Smooth muscle cell (in vitro differentiated cells): ENCODE data around the gene TTC22. TPM values are rescaled to one million over a fixed set of nuclear protein-coding genes. Genes with fewer than 3 reads are reported as not detected.

ENCODE experiments used
- DNase-seq: peaks from one replicate; lab custom pipeline; 2025; ENCODE audit not compliant: unreplicated experiment; lab: John Stamatoyannopoulos, UW
- H2AFZ ChIP-seq: fragments of 200-600 bp; sonication (generic); 2 replicates; pipeline ENCODE4 v1.6.0; 2016; ENCODE audit warnings: antibody characterized with exemption, low read depth, mild to moderate bottlenecking
- H3F3A ChIP-seq: fragments of 200-600 bp; sonication (generic); 2 replicates; pipeline ENCODE4 v1.6.0; 2017; ENCODE audit warnings: antibody characterized with exemption, low read depth
- H3K27ac ChIP-seq: fragments of 200-600 bp; sonication (generic); 2 replicates; pipeline ENCODE4 v1.5.1; 2016; ENCODE audit warnings: low read depth, mild to moderate bottlenecking
- H3K27me3 ChIP-seq: fragments of 200-600 bp; sonication (generic); 2 replicates; pipeline ENCODE4 v1.6.1; 2016; ENCODE audit warnings: low read depth, mild to moderate bottlenecking
- H3K36me3 ChIP-seq: fragments of 200-600 bp; sonication (generic); 2 replicates; pipeline ENCODE4 v1.5.1; 2016; ENCODE audit warnings: low read depth
- H3K4me1 ChIP-seq: fragments of 200-600 bp; sonication (generic); 2 replicates; pipeline ENCODE4 v1.5.1; 2016; ENCODE audit warnings: low read depth
- H3K4me2 ChIP-seq: fragments of 200-600 bp; sonication (generic); 2 replicates; pipeline ENCODE4 v1.6.0; 2016; ENCODE audit warnings: mild to moderate bottlenecking
- H3K4me3 ChIP-seq: fragments of 200-600 bp; sonication (generic); 2 replicates; pipeline ENCODE4 v1.5.1; 2016; ENCODE audit warnings: mild to moderate bottlenecking
- H3K79me2 ChIP-seq: fragments of 200-600 bp; sonication (generic); 2 replicates; pipeline ENCODE4 v1.6.0; 2016; ENCODE audit warnings: low read depth, mild to moderate bottlenecking
- H3K9ac ChIP-seq: fragments of 200-600 bp; sonication (generic); 2 replicates; pipeline ENCODE4 v1.6.0; 2016; ENCODE audit warnings: low read depth
- H3K9me3 ChIP-seq: fragments of 200-600 bp; sonication (generic); replicated peaks from 2 replicates; pipeline ENCODE4 v1.5.1; 2016; ENCODE audit warnings: low read depth
- H4K20me1 ChIP-seq: fragments of 200-600 bp; sonication (generic); 2 replicates; pipeline ENCODE4 v1.6.0; 2016; ENCODE audit warnings: low read depth
- WGBS: methylation state at CpG from one replicate; pipeline ENCODE4 v1.1.7; 2016; ENCODE audit warnings: low lambda C conversion rate; 5-methylcytosine and 5-hydroxymethylcytosine counted together
- polyA plus RNA-seq: library from polyadenylated mRNA; unstranded; fragments of >200 nt; fragmentation: Nextera tagmentation; extraction: Ambion mirVana; gene quantifications from 2 replicates; pipeline ENCODE4 v1.2.1, GENCODE V29; 2016
- total RNA-seq: library from RNA; depleted of rRNA; stranded (reverse); fragments of >200 nt; gene quantifications from 2 replicates; pipeline ENCODE4 v1.2.3, GENCODE V29; 2014
- TF ChIP-seq, protein P1 (sequence below): fragments of 200-600 bp; sonication (generic); IDR thresholded peaks from 2 replicates; pipeline ENCODE4 v1.5.1; 2017; ENCODE audit warnings: borderline replicate concordance, mild to moderate bottlenecking, antibody characterized with exemption; ENCODE audit not compliant: insufficient read depth, poor library complexity, severe bottlenecking

TTC22 gene
- total and polyA plus RNA-seq, 2 experiments from 2014 or later, result 0.50 to 1.3 TPM

DNA sequence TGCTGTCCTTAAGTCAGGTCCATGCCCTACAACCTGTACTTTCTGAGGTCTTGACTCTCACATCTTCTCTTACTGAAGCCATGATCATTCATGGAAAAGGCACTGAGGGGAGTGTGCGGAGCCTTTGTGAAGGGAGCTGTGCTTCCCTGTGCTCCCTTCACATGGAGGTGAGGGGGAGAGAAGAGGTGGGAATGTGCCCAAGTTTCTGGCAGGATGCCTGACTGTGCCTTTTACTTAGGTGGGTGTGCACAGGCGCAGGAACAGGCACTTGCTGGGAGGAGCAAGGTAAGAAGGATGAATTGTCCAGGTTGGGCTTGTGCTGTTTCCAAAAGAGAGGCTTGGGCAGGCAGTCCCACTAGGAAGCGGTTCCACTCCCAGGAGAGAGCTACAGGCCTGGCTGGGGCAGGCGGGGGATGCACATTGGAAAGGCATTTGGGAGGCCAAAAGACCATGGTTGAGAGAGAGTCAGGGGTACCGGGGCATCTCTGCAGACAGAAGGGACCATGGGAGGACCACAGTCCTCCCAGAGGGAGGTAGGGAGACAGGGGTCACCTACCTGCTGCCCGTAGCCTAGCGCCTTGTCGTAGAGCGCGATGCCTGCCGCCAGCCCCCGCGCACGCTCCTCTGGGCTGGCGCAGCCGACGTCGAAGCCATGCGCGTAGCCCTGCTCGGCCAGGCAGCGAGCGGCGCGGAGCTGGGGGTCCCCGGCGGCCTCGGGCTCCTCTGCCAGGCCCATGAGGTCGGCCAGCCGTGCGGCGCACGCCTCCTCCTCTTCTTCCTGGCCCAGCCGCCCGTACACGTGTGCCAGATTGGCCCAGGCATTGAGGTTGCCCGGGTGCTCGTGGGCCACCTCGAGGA, 853 bp downstream of the TTC22 start:
- DNase-seq, result no peak
- H3K27ac ChIP-seq, result no peak overlapping the region
- TF ChIP-seq, protein P1, sequence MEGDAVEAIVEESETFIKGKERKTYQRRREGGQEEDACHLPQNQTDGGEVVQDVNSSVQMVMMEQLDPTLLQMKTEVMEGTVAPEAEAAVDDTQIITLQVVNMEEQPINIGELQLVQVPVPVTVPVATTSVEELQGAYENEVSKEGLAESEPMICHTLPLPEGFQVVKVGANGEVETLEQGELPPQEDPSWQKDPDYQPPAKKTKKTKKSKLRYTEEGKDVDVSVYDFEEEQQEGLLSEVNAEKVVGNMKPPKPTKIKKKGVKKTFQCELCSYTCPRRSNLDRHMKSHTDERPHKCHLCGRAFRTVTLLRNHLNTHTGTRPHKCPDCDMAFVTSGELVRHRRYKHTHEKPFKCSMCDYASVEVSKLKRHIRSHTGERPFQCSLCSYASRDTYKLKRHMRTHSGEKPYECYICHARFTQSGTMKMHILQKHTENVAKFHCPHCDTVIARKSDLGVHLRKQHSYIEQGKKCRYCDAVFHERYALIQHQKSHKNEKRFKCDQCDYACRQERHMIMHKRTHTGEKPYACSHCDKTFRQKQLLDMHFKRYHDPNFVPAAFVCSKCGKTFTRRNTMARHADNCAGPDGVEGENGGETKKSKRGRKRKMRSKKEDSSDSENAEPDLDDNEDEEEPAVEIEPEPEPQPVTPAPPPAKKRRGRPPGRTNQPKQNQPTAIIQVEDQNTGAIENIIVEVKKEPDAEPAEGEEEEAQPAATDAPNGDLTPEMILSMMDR, result no peak
- H3K9ac ChIP-seq, result no peak overlapping the region
- H4K20me1 ChIP-seq, result no peaks in the 10 kb centered on the region
- H3K4me3 ChIP-seq, result peak overlapping the region; percentile 45
- no peaks in the 10 kb centered on the region for H3K9me3 ChIP-seq
- no peaks in the 10 kb centered on the region for H3K79me2 ChIP-seq
- H2AFZ ChIP-seq, result peak overlapping the region; percentile 72
- H3K36me3 ChIP-seq, result no peaks in the 10 kb centered on the region
- no peaks in the 10 kb centered on the region for H3F3A ChIP-seq
- peak overlapping the region; percentile 84 for H3K4me2 ChIP-seq
- no peaks in the 10 kb centered on the region for H3K4me1 ChIP-seq
- peaks cover 31% of the 10 kb centered on the region for H3K27me3 ChIP-seq
- 74% methylated on average over 39 of the region's 39 CpGs for WGBS

DNA sequence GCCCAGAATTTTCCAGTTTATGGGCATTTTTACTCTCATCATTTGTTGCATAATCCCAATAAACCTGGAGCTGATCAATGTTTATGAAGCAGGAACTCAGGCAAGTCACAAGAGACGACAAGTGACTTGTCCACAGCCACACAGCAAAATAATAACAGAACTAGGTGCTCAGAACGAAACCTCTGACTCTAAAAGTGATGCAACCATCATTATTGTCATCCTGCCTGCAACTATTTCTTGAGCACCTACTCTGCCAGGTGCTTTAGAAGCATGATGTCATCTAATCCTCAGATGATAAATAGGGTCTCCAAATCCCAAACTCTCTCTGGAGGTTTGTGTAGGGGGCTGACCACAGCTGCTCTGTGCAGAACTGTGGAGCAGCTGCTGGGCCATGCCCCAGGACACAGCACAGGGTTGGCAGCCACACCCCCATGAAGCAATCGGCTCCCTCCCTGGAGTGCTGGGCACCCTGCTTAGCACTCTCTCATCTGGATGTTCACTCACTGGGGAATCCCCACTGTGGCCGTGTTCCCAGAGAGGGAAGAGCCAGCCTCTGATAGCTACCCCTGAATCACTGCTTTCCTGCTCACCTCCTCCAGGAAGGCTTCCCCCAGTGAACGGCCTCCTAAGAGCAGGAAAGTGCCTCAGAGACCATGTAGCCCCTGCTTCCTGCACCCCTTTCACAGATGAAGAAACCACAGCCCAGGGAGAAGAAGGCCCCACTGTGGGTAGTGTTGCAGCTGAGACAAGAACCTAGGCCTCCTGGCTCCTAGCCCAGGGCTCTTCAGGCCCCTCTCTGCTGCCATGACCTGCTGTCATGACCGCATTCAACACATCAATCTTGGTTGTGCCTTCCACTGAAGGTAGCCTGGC, 2.1 kb downstream of the TTC22 start:
- no peak overlapping the region for H3K4me2 ChIP-seq
- no peaks in the 10 kb centered on the region for H3K4me1 ChIP-seq
- 78% methylated on average over 6 of the region's 6 CpGs for WGBS

DNA sequence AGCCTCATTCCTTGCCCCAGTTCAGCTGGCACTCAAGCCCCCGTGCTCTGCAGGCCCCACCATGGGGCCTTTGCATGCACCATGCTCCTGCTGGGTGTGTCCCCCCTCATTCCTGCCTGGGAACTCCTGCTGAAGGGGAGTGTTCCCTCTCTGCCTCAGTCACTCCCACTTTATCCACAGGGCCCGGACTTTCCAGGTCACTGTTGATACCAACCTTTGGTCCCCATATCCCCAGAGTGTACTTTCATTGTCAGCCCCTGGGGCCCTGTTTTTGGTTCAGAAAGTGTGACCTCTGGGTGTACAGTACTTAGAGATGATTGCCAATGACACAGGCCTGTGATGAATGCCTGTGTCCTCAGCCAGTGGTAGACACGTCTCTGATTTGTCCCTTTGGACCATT, 2.9 kb downstream of the TTC22 start:
- Histone ChIP-seq H3F3A (no peaks in the 10 kb centered on the region), H3K36me3 (no peaks in the 10 kb centered on the region), H3K27ac (no peak overlapping the region), H3K4me2 (no peak overlapping the region), H3K9ac (no peak overlapping the region), H2AFZ (no peak overlapping the region), H4K20me1 (no peaks in the 10 kb centered on the region), H3K4me3 (no peak overlapping the region), H3K4me1 (no peaks in the 10 kb centered on the region), H3K9me3 (no peaks in the 10 kb centered on the region), H3K27me3 (peaks cover 31% of the 10 kb centered on the region), H3K79me2 (no peaks in the 10 kb centered on the region)
- DNase-seq, result no peak
- WGBS, result 76% methylated on average over 3 of the region's 3 CpGs
- TF ChIP-seq, protein P1, result no peak

More for the DNA sequence above, 2.1 kb downstream of the TTC22 start:
- no peak for DNase-seq
- Histone ChIP-seq H2AFZ (no peak overlapping the region), H3F3A (no peaks in the 10 kb centered on the region), H3K9me3 (no peaks in the 10 kb centered on the region), H3K27ac (no peak overlapping the region), H3K36me3 (no peaks in the 10 kb centered on the region), H3K4me3 (no peak overlapping the region), H3K9ac (no peak overlapping the region), H3K79me2 (no peaks in the 10 kb centered on the region), H4K20me1 (no peaks in the 10 kb centered on the region), H3K27me3 (peaks cover 31% of the 10 kb centered on the region)
- TF ChIP-seq, protein P1, result no peak
